SU-DHL-6 (cell line): ENCODE results near the gene EXOC3.

Experiments used
- H2AFZ ChIP-seq: fragments of 200-600 bp; sonication (generic); 2 replicates; pipeline ENCODE4 v1.6.1; 2014; ENCODE audit warnings: low read depth, mild to moderate bottlenecking, moderate library complexity, mixed read lengths, antibody characterized with exemption, low read length; ENCODE audit not compliant: severe bottlenecking
- H3F3A ChIP-seq: fragments of 200-600 bp; shearing (Covaris generic); 2 replicates; pipeline ENCODE4 v1.6.0; 2016; ENCODE audit warnings: antibody characterized with exemption, mild to moderate bottlenecking; ENCODE audit not compliant: insufficient read depth
- H3K27ac ChIP-seq: fragments of 200-600 bp; sonication (generic); 2 replicates; pipeline ENCODE4 v1.5.1; 2016; ENCODE audit warnings: low read depth, mild to moderate bottlenecking, low read length, moderate library complexity, mixed read lengths
- H3K27me3 ChIP-seq: fragments of 200-600 bp; sonication (generic), shearing (Covaris generic); 2 replicates; pipeline ENCODE4 v1.6.0; 2014; ENCODE audit warnings: mild to moderate bottlenecking, low read length
- H3K36me3 ChIP-seq: fragments of 200-600 bp; sonication (generic); 2 replicates; pipeline ENCODE4 v1.6.1; 2014; ENCODE audit warnings: mild to moderate bottlenecking, low read length, mixed read lengths
- H3K4me2 ChIP-seq: fragments of 300-600, 200-600 bp; shearing (Covaris generic), sonication (generic); 2 replicates; pipeline ENCODE4 v1.6.0; 2014; ENCODE audit warnings: low read length, low read depth, mild to moderate bottlenecking; ENCODE audit not compliant: poor library complexity, severe bottlenecking
- H3K4me3 ChIP-seq: fragments of 200-600 bp; sonication (generic); 2 replicates; pipeline ENCODE4 v1.5.1; 2014; ENCODE audit warnings: antibody characterized with exemption, low read length, mild to moderate bottlenecking, mixed read lengths; ENCODE audit not compliant: insufficient read depth, poor library complexity, severe bottlenecking
- H3K79me2 ChIP-seq: fragments of 200-600 bp; sonication (generic); 2 replicates; pipeline ENCODE4 v1.6.1; 2014; ENCODE audit warnings: mild to moderate bottlenecking, low read length, moderate library complexity; ENCODE audit not compliant: insufficient read depth
- H3K9ac ChIP-seq: fragments of 200-600 bp; sonication (generic); 2 replicates; pipeline ENCODE4 v1.7.0; 2014; ENCODE audit warnings: mild to moderate bottlenecking, low read length
- H3K9me2 ChIP-seq: fragments of 200-600 bp; sonication (generic); replicated peaks from 2 replicates; pipeline ENCODE4 v1.6.1; 2014; ENCODE audit warnings: low read length; ENCODE audit not compliant: insufficient read depth
- H3K9me3 ChIP-seq: fragments of 200-600 bp; sonication (generic); 2 replicates; pipeline ENCODE4 v1.6.1; 2014; ENCODE audit warnings: low read length, mixed read lengths; ENCODE audit not compliant: insufficient read depth
- H4K20me1 ChIP-seq: fragments of 200-600 bp; sonication (generic); 2 replicates; pipeline ENCODE4 v1.6.1; 2014; ENCODE audit warnings: low read depth, mild to moderate bottlenecking, antibody characterized with exemption, low read length, moderate library complexity, mixed read lengths
- CTCF ChIP-seq: fragments of 200-600 bp; sonication (generic); IDR thresholded peaks from one replicate; pipeline ENCODE4 v1.5.1; 2017; ENCODE audit warnings: antibody characterized with exemption, mild to moderate bottlenecking, low read length, moderate library complexity; ENCODE audit not compliant: insufficient read depth, poor library complexity, severe bottlenecking
- EZH2phosphoT487 ChIP-seq: fragments of 200-600 bp; sonication (generic), shearing (Covaris generic); conservative IDR thresholded peaks from 2 replicates; pipeline ENCODE4 v1.6.1; 2018; ENCODE audit warnings: mild to moderate bottlenecking, antibody characterized with exemption, low read length, moderate library complexity, mixed read lengths

Gene EXOC3

GRCh38 chr5:494667-495255, 51.8 kb downstream of the EXOC3 start:
- no peaks in the 10 kb centered on the region for H3K9me2 ChIP-seq
- no peaks in the 10 kb centered on the region for H4K20me1 ChIP-seq
- H3K9ac ChIP-seq = no peak overlapping the region
- H3K27me3 ChIP-seq = no peaks in the 10 kb centered on the region
- H3K4me3 ChIP-seq = no peak overlapping the region
- no peaks in the 10 kb centered on the region for H3K9me3 ChIP-seq
- H3K27ac ChIP-seq = no peak overlapping the region
- no peaks in the 10 kb centered on the region for H3F3A ChIP-seq
- no peaks in the 10 kb centered on the region for H3K36me3 ChIP-seq
- H3K4me2 ChIP-seq = no peak overlapping the region
- no peak overlapping the region for H2AFZ ChIP-seq
- H3K79me2 ChIP-seq = no peaks in the 10 kb centered on the region
- no peak for TF ChIP-seq CTCF
- TF ChIP-seq EZH2phosphoT487 = no peak

- no peaks in the 10 kb centered on the region for H3K27me3 ChIP-seq
- H4K20me1 ChIP-seq = no peaks in the 10 kb centered on the region
Measured at GRCh38 chr5:496028-496427, 53.1 kb downstream of the EXOC3 start.

GRCh38 chr5:497090-497700, 54.2 kb downstream of the EXOC3 start:
- TF ChIP-seq CTCF (no peak), EZH2phosphoT487 (no peak)
- no peak overlapping the region for H2AFZ ChIP-seq
- H3K9me3 ChIP-seq = no peaks in the 10 kb centered on the region
- H3K27me3 ChIP-seq = no peaks in the 10 kb centered on the region
- no peaks in the 10 kb centered on the region for H3F3A ChIP-seq
- H3K9me2 ChIP-seq = no peaks in the 10 kb centered on the region
- H3K79me2 ChIP-seq = no peaks in the 10 kb centered on the region
- no peak overlapping the region for H3K4me3 ChIP-seq
- no peak overlapping the region for H3K27ac ChIP-seq
- no peak overlapping the region for H3K4me2 ChIP-seq
- no peaks in the 10 kb centered on the region for H3K36me3 ChIP-seq
- H4K20me1 ChIP-seq = no peaks in the 10 kb centered on the region
- H3K9ac ChIP-seq = no peak overlapping the region

More at GRCh38 chr5:496028-496427, 53.1 kb downstream of the EXOC3 start:
- H3F3A ChIP-seq = no peaks in the 10 kb centered on the region
- H3K9me2 ChIP-seq = no peaks in the 10 kb centered on the region
- H3K79me2 ChIP-seq = no peaks in the 10 kb centered on the region
- H3K27ac ChIP-seq = no peak overlapping the region
- no peak overlapping the region for H3K9ac ChIP-seq
- no peaks in the 10 kb centered on the region for H3K36me3 ChIP-seq
- H3K4me2 ChIP-seq = no peak overlapping the region
- no peak for TF ChIP-seq EZH2phosphoT487
- no peak for TF ChIP-seq CTCF
- no peaks in the 10 kb centered on the region for H3K9me3 ChIP-seq
- H2AFZ ChIP-seq = no peak overlapping the region
- no peak overlapping the region for H3K4me3 ChIP-seq
